ENCODE data around the gene SLC37A1. TPM values are rescaled to one million over a fixed set of nuclear protein-coding genes. Genes with fewer than 3 reads are reported as not detected.

Gene SLC37A1
- total RNA-seq, 1 experiment from 2014 or later = 47.1 TPM

GRCh38 chr21:42555756-42556438, 42.2 kb downstream of the SLC37A1 start:
- Histone ChIP-seq H3K36me3 (ENCODE audit: insufficient read depth, low read length) (peaks cover 4% of the 10 kb centered on the region; the same call in 1 of the 2 replicates), H4K20me1 (ENCODE audit: insufficient read depth, low read depth, low read length) (no peaks in the 10 kb centered on the region), H3K4me2 (ENCODE audit: low read depth, low read length, poor library complexity, severe bottlenecking) (no peak overlapping the region), H3K4me1 (ENCODE audit: low read length) (no peaks in the 10 kb centered on the region), H3K27ac (ENCODE audit: low read length) (no peak overlapping the region), H3K79me2 (ENCODE audit: low read length) (no peaks in the 10 kb centered on the region), H3K9ac (ENCODE audit: low read length) (no peak overlapping the region), H2AFZ (ENCODE audit: low read length) (no peak overlapping the region), H3K9me2 (replicated peaks; ENCODE audit: insufficient read depth, low read length) (no peaks in the 10 kb centered on the region), H3K4me3 (ENCODE audit: low read length) (no peak overlapping the region), H3K27me3 (ENCODE audit: low read length) (no peaks in the 10 kb centered on the region), H3K9me3 (ENCODE audit: low read length) (no peaks in the 10 kb centered on the region)
- DNase-seq = no peak

- H3K27ac ChIP-seq (ENCODE audit: low read length) = no peak overlapping the region
- H3K4me3 ChIP-seq (ENCODE audit: low read length) = no peak overlapping the region
- no peak overlapping the region for H3K4me2 ChIP-seq (ENCODE audit: low read depth, low read length, poor library complexity, severe bottlenecking)
- H3K4me1 ChIP-seq (ENCODE audit: low read length) = no peaks in the 10 kb centered on the region
- H4K20me1 ChIP-seq (ENCODE audit: insufficient read depth, low read depth, low read length) = no peaks in the 10 kb centered on the region
- H3K27me3 ChIP-seq (ENCODE audit: low read length) = no peaks in the 10 kb centered on the region
- no peak overlapping the region for H2AFZ ChIP-seq (ENCODE audit: low read length)
- no peaks in the 10 kb centered on the region for H3K9me3 ChIP-seq (ENCODE audit: low read length)
- DNase-seq = no peak
- no peaks in the 10 kb centered on the region for H3K9me2 ChIP-seq (replicated peaks; ENCODE audit: insufficient read depth, low read length)
- H3K9ac ChIP-seq (ENCODE audit: low read length) = no peak overlapping the region
- H3K36me3 ChIP-seq (ENCODE audit: insufficient read depth, low read length) = peaks cover 4% of the 10 kb centered on the region; the same call in 1 of the 2 replicates
- H3K79me2 ChIP-seq (ENCODE audit: low read length) = no peaks in the 10 kb centered on the region
These were observed 42.8 kb downstream of the SLC37A1 start for GRCh38 chr21:42556476-42556875.

GRCh38 chr21:42556960-42557359, 43.3 kb downstream of the SLC37A1 start:
- Histone ChIP-seq H3K4me3 (ENCODE audit: low read length) (no peak overlapping the region), H3K4me1 (ENCODE audit: low read length) (no peaks in the 10 kb centered on the region), H3K27me3 (ENCODE audit: low read length) (no peaks in the 10 kb centered on the region), H3K36me3 (ENCODE audit: insufficient read depth, low read length) (peaks cover 4% of the 10 kb centered on the region; the same call in 1 of the 2 replicates), H2AFZ (ENCODE audit: low read length) (no peak overlapping the region), H3K27ac (ENCODE audit: low read length) (no peak overlapping the region), H3K9me3 (ENCODE audit: low read length) (no peaks in the 10 kb centered on the region), H4K20me1 (ENCODE audit: insufficient read depth, low read depth, low read length) (no peaks in the 10 kb centered on the region), H3K79me2 (ENCODE audit: low read length) (no peaks in the 10 kb centered on the region), H3K9ac (ENCODE audit: low read length) (no peak overlapping the region), H3K4me2 (ENCODE audit: low read depth, low read length, poor library complexity, severe bottlenecking) (no peak overlapping the region), H3K9me2 (replicated peaks; ENCODE audit: insufficient read depth, low read length) (no peaks in the 10 kb centered on the region)
- no peak for DNase-seq

GRCh38 chr21:42557420-42557819, 43.8 kb downstream of the SLC37A1 start:
- H3K36me3 ChIP-seq (ENCODE audit: insufficient read depth, low read length) = peaks cover 4% of the 10 kb centered on the region; the same call in 1 of the 2 replicates
- H3K27me3 ChIP-seq (ENCODE audit: low read length) = no peaks in the 10 kb centered on the region
- no peak overlapping the region for H2AFZ ChIP-seq (ENCODE audit: low read length)
- no peaks in the 10 kb centered on the region for H3K9me3 ChIP-seq (ENCODE audit: low read length)
- no peaks in the 10 kb centered on the region for H3K9me2 ChIP-seq (replicated peaks; ENCODE audit: insufficient read depth, low read length)
- H3K9ac ChIP-seq (ENCODE audit: low read length) = no peak overlapping the region
- H3K79me2 ChIP-seq (ENCODE audit: low read length) = no peaks in the 10 kb centered on the region
- H3K4me3 ChIP-seq (ENCODE audit: low read length) = no peak overlapping the region
- H4K20me1 ChIP-seq (ENCODE audit: insufficient read depth, low read depth, low read length) = no peaks in the 10 kb centered on the region
- no peak overlapping the region for H3K4me2 ChIP-seq (ENCODE audit: low read depth, low read length, poor library complexity, severe bottlenecking)
- no peak for DNase-seq
- no peak overlapping the region for H3K27ac ChIP-seq (ENCODE audit: low read length)
- no peaks in the 10 kb centered on the region for H3K4me1 ChIP-seq (ENCODE audit: low read length)

- no peak overlapping the region for H3K4me3 ChIP-seq (ENCODE audit: low read length)
- no peak overlapping the region for H2AFZ ChIP-seq (ENCODE audit: low read length)
- no peaks in the 10 kb centered on the region for H4K20me1 ChIP-seq (ENCODE audit: insufficient read depth, low read depth, low read length)
- H3K27ac ChIP-seq (ENCODE audit: low read length) = no peak overlapping the region
- H3K36me3 ChIP-seq (ENCODE audit: insufficient read depth, low read length) = peaks cover 4% of the 10 kb centered on the region; the same call in 1 of the 2 replicates
- no peak overlapping the region for H3K4me2 ChIP-seq (ENCODE audit: low read depth, low read length, poor library complexity, severe bottlenecking)
- no peaks in the 10 kb centered on the region for H3K79me2 ChIP-seq (ENCODE audit: low read length)
- no peaks in the 10 kb centered on the region for H3K4me1 ChIP-seq (ENCODE audit: low read length)
- no peak overlapping the region for H3K9ac ChIP-seq (ENCODE audit: low read length)
- H3K9me3 ChIP-seq (ENCODE audit: low read length) = no peaks in the 10 kb centered on the region
- H3K27me3 ChIP-seq (ENCODE audit: low read length) = no peaks in the 10 kb centered on the region
- H3K9me2 ChIP-seq (replicated peaks; ENCODE audit: insufficient read depth, low read length) = no peaks in the 10 kb centered on the region
- no peak for DNase-seq
These were observed 44.7 kb downstream of the SLC37A1 start for GRCh38 chr21:42558368-42558767.

- no peaks in the 10 kb centered on the region for H3K9me2 ChIP-seq (replicated peaks; ENCODE audit: insufficient read depth, low read length)
- H3K9me3 ChIP-seq (ENCODE audit: low read length) = no peaks in the 10 kb centered on the region
- no peaks in the 10 kb centered on the region for H4K20me1 ChIP-seq (ENCODE audit: insufficient read depth, low read depth, low read length)
- no peaks in the 10 kb centered on the region for H3K79me2 ChIP-seq (ENCODE audit: low read length)
- DNase-seq = no peak
- H3K36me3 ChIP-seq (ENCODE audit: insufficient read depth, low read length) = peaks cover 4% of the 10 kb centered on the region; the same call in 1 of the 2 replicates
- H3K4me3 ChIP-seq (ENCODE audit: low read length) = no peak overlapping the region
- H3K27ac ChIP-seq (ENCODE audit: low read length) = no peak overlapping the region
- no peaks in the 10 kb centered on the region for H3K27me3 ChIP-seq (ENCODE audit: low read length)
- H2AFZ ChIP-seq (ENCODE audit: low read length) = no peak overlapping the region
- H3K4me2 ChIP-seq (ENCODE audit: low read depth, low read length, poor library complexity, severe bottlenecking) = no peak overlapping the region
- H3K4me1 ChIP-seq (ENCODE audit: low read length) = no peaks in the 10 kb centered on the region
- no peak overlapping the region for H3K9ac ChIP-seq (ENCODE audit: low read length)
These were observed 45.2 kb downstream of the SLC37A1 start for GRCh38 chr21:42558846-42559245.

- H3K27me3 ChIP-seq (ENCODE audit: low read length) = no peaks in the 10 kb centered on the region
- no peaks in the 10 kb centered on the region for H4K20me1 ChIP-seq (ENCODE audit: insufficient read depth, low read depth, low read length)
- H3K36me3 ChIP-seq (ENCODE audit: insufficient read depth, low read length) = peaks cover 4% of the 10 kb centered on the region; the same call in 1 of the 2 replicates
- no peak overlapping the region for H2AFZ ChIP-seq (ENCODE audit: low read length)
- no peak for DNase-seq
- H3K4me2 ChIP-seq (ENCODE audit: low read depth, low read length, poor library complexity, severe bottlenecking) = no peak overlapping the region
- no peak overlapping the region for H3K9ac ChIP-seq (ENCODE audit: low read length)
- no peaks in the 10 kb centered on the region for H3K9me3 ChIP-seq (ENCODE audit: low read length)
- H3K4me1 ChIP-seq (ENCODE audit: low read length) = no peaks in the 10 kb centered on the region
- H3K4me3 ChIP-seq (ENCODE audit: low read length) = no peak overlapping the region
- no peak overlapping the region for H3K27ac ChIP-seq (ENCODE audit: low read length)
- H3K79me2 ChIP-seq (ENCODE audit: low read length) = no peaks in the 10 kb centered on the region
- H3K9me2 ChIP-seq (replicated peaks; ENCODE audit: insufficient read depth, low read length) = no peaks in the 10 kb centered on the region
These were observed 45.7 kb downstream of the SLC37A1 start for GRCh38 chr21:42559326-42559725.

- peaks cover 4% of the 10 kb centered on the region; the same call in 1 of the 2 replicates for H3K36me3 ChIP-seq (ENCODE audit: insufficient read depth, low read length)
These were observed 47.0 kb downstream of the SLC37A1 start for GRCh38 chr21:42560517-42561179.

More at GRCh38 chr21:42560517-42561179, 47.0 kb downstream of the SLC37A1 start:
- no peak overlapping the region for H3K4me3 ChIP-seq (ENCODE audit: low read length)
- no peaks in the 10 kb centered on the region for H3K9me3 ChIP-seq (ENCODE audit: low read length)
- no peaks in the 10 kb centered on the region for H3K27me3 ChIP-seq (ENCODE audit: low read length)
- no peaks in the 10 kb centered on the region for H3K4me1 ChIP-seq (ENCODE audit: low read length)
- no peak overlapping the region for H3K9ac ChIP-seq (ENCODE audit: low read length)
- no peaks in the 10 kb centered on the region for H4K20me1 ChIP-seq (ENCODE audit: insufficient read depth, low read depth, low read length)
- no peak overlapping the region for H3K27ac ChIP-seq (ENCODE audit: low read length)
- no peak overlapping the region for H3K4me2 ChIP-seq (ENCODE audit: low read depth, low read length, poor library complexity, severe bottlenecking)
- no peak for DNase-seq
- H2AFZ ChIP-seq (ENCODE audit: low read length) = no peak overlapping the region
- H3K9me2 ChIP-seq (replicated peaks; ENCODE audit: insufficient read depth, low read length) = no peaks in the 10 kb centered on the region
- no peaks in the 10 kb centered on the region for H3K79me2 ChIP-seq (ENCODE audit: low read length)
